ENCODE measurements around the gene CRYBB1.

The CRYBB1 gene

DNA sequence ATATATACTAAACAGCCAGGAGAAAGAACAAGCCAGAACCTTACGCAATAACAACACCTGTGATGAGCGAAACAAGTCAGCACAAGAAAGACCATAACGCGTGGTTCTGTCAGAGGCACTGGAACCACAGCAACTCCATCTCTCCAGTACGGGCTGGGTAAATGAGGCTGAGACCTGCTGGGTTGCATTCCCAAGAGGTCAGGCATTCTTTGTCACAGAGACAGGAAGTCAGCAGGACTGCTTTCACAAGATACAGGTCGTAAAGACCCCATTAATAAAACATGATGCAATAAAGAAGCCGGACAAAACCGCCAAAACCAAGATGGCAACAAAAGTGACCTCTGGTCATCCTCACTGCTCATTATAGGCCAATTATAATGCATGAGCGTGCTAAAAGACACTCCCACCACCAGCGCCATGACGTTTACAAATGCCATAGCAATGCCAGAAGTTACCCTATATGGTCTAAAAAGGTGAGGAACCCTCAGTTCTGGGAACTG is 49.6 kb downstream of the CRYBB1 start:
- no peak overlapping the region for H3K27ac ChIP-seq (ENCODE audit: insufficient read depth, low read length, poor library complexity, severe bottlenecking)
- no peak for DNase-seq
- H3K4me1 ChIP-seq (ENCODE audit: control insufficient read depth, insufficient read depth, low read length, poor library complexity, severe bottlenecking), result no peaks in the 10 kb centered on the region
- no peak overlapping the region for H3K4me3 ChIP-seq (ENCODE audit: insufficient read depth, low read depth, low read length, poor library complexity, severe bottlenecking)
- no peaks in the 10 kb centered on the region for H3K9me3 ChIP-seq (ENCODE audit: control insufficient read depth, low read length)
- H3K27me3 ChIP-seq (replicated peaks; ENCODE audit: control insufficient read depth, insufficient read depth, low read length, poor library complexity, severe bottlenecking), result no peaks in the 10 kb centered on the region
- peaks cover 3% of the 10 kb centered on the region for H3K36me3 ChIP-seq (ENCODE audit: control insufficient read depth, insufficient read depth, low read length)

DNA sequence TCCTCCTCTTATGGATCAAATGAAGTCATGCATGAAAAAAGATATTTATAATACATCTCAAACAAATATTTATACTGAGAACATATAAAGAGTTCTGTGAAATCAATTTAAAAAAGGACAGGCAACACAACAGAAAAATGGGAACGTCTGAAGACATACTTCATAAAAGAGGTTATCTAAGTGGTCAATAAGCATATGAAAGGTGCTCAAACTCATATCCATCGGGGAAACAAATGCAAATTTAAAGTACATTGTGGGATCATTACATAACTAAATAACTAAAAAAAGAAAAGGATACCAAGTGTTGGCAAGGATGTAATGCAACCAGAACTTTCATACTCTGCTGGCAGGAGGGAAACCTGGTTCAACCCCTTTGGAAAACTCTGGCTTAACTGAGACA is 50.2 kb downstream of the CRYBB1 start:
- no peaks in the 10 kb centered on the region for H3K27me3 ChIP-seq (replicated peaks; ENCODE audit: control insufficient read depth, insufficient read depth, low read length, poor library complexity, severe bottlenecking)
- no peak for DNase-seq
- no peak overlapping the region for H3K4me3 ChIP-seq (ENCODE audit: insufficient read depth, low read depth, low read length, poor library complexity, severe bottlenecking)
- H3K4me1 ChIP-seq (ENCODE audit: control insufficient read depth, insufficient read depth, low read length, poor library complexity, severe bottlenecking), result no peaks in the 10 kb centered on the region
- no peak overlapping the region for H3K27ac ChIP-seq (ENCODE audit: insufficient read depth, low read length, poor library complexity, severe bottlenecking)
- H3K36me3 ChIP-seq (ENCODE audit: control insufficient read depth, insufficient read depth, low read length), result peaks cover 3% of the 10 kb centered on the region
- H3K9me3 ChIP-seq (ENCODE audit: control insufficient read depth, low read length), result no peaks in the 10 kb centered on the region

DNA sequence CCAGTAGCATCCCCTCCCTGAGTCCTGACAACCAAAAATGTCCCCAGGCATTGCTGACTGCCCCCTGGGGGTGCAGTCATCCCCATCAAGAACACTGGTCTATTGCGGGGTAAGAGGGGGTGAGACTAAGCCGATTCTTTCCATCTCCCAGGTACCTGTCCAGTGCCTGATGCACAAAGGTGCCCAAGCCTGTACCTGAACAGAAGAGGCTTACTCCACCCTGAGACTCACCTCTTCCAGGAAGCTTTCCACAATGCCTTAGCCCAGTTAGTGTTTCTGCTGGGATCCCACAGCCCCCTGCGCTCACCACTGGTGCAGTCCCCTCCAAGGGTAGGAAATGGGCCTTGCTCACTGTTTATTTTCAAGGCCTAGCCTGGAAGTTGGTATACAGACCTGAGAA is 50.8 kb downstream of the CRYBB1 start:
- Histone ChIP-seq H3K27ac (ENCODE audit: insufficient read depth, low read length, poor library complexity, severe bottlenecking) (no peak overlapping the region), H3K4me1 (ENCODE audit: control insufficient read depth, insufficient read depth, low read length, poor library complexity, severe bottlenecking) (no peaks in the 10 kb centered on the region), H3K36me3 (ENCODE audit: control insufficient read depth, insufficient read depth, low read length) (peaks cover 3% of the 10 kb centered on the region), H3K4me3 (ENCODE audit: insufficient read depth, low read depth, low read length, poor library complexity, severe bottlenecking) (no peak overlapping the region), H3K9me3 (ENCODE audit: control insufficient read depth, low read length) (no peaks in the 10 kb centered on the region), H3K27me3 (replicated peaks; ENCODE audit: control insufficient read depth, insufficient read depth, low read length, poor library complexity, severe bottlenecking) (no peaks in the 10 kb centered on the region)
- DNase-seq, result no peak

DNA sequence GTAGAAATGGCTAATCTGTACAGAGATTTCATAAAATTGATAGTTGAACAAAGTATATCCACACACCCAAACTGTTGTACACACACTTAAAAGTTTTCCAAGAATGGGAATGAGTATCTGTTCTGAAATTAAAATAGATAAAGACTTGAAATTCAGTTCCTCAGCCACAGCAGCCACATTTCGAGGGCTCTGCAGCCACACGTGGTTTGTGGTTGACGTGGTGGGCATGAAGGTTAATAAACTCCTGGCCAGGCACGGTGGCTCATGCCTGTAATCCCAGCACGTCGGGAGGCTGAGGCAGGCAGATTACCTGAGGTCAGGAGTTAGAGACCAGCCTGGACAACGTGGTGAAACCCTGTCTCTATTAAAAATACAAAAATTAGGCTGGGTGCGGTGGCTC is 51.9 kb downstream of the CRYBB1 start:
- H3K4me3 ChIP-seq (ENCODE audit: insufficient read depth, low read depth, low read length, poor library complexity, severe bottlenecking), result no peak overlapping the region
- H3K27me3 ChIP-seq (replicated peaks; ENCODE audit: control insufficient read depth, insufficient read depth, low read length, poor library complexity, severe bottlenecking), result no peaks in the 10 kb centered on the region
- no peaks in the 10 kb centered on the region for H3K9me3 ChIP-seq (ENCODE audit: control insufficient read depth, low read length)
- peaks cover 3% of the 10 kb centered on the region for H3K36me3 ChIP-seq (ENCODE audit: control insufficient read depth, insufficient read depth, low read length)
- no peaks in the 10 kb centered on the region for H3K4me1 ChIP-seq (ENCODE audit: control insufficient read depth, insufficient read depth, low read length, poor library complexity, severe bottlenecking)
- H3K27ac ChIP-seq (ENCODE audit: insufficient read depth, low read length, poor library complexity, severe bottlenecking), result no peak overlapping the region
- no peak for DNase-seq

DNA sequence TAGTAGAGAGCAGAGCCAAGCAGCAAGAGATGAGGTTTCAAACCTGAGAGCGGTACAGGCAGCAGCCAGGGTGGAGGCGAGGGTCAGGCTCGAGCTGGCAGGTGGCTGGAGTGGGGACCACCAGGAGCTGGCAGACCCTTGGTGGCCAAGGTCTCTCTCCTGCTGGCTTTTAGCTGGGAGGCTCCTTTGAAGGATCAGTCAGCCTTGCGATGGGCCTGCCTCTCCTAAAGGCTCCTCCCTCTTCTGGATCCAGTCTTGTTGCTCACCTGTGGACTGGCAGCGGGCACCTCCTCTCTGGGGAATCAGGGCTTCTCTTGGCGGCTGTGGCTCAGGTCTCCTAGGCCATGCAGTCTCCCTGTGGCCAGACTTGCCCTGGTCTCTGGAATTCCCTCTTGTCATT is 52.6 kb downstream of the CRYBB1 start:
- no peak for DNase-seq
- Histone ChIP-seq H3K9me3 (ENCODE audit: control insufficient read depth, low read length) (no peaks in the 10 kb centered on the region), H3K36me3 (ENCODE audit: control insufficient read depth, insufficient read depth, low read length) (peaks cover 3% of the 10 kb centered on the region), H3K4me3 (ENCODE audit: insufficient read depth, low read depth, low read length, poor library complexity, severe bottlenecking) (no peak overlapping the region), H3K27ac (ENCODE audit: insufficient read depth, low read length, poor library complexity, severe bottlenecking) (no peak overlapping the region), H3K27me3 (replicated peaks; ENCODE audit: control insufficient read depth, insufficient read depth, low read length, poor library complexity, severe bottlenecking) (no peaks in the 10 kb centered on the region), H3K4me1 (ENCODE audit: control insufficient read depth, insufficient read depth, low read length, poor library complexity, severe bottlenecking) (no peaks in the 10 kb centered on the region)

DNA sequence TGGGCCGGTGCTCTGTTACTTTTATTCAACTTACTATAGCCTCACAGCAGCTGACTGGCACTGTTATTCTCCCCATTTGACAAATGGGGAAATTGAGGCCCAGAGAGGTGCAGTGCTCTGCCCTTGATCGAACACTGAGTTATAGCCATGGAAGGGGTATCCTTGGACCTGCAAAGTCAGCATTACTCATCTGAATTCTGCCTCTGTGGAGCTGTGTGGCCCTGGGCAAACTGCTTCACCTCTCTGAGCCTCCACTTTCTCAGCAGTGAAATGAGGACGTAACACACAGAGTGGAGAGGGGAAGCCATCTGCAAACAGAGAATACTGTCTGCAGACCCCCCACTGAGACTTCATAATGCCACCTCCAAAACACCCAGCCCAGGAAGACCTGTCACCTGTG is 53.2 kb downstream of the CRYBB1 start:
- Histone ChIP-seq H3K4me3 (ENCODE audit: insufficient read depth, low read depth, low read length, poor library complexity, severe bottlenecking) (no peak overlapping the region), H3K4me1 (ENCODE audit: control insufficient read depth, insufficient read depth, low read length, poor library complexity, severe bottlenecking) (no peaks in the 10 kb centered on the region), H3K36me3 (ENCODE audit: control insufficient read depth, insufficient read depth, low read length) (peaks cover 3% of the 10 kb centered on the region), H3K27ac (ENCODE audit: insufficient read depth, low read length, poor library complexity, severe bottlenecking) (no peak overlapping the region), H3K9me3 (ENCODE audit: control insufficient read depth, low read length) (no peaks in the 10 kb centered on the region), H3K27me3 (replicated peaks; ENCODE audit: control insufficient read depth, insufficient read depth, low read length, poor library complexity, severe bottlenecking) (no peaks in the 10 kb centered on the region)
- no peak for DNase-seq

DNA sequence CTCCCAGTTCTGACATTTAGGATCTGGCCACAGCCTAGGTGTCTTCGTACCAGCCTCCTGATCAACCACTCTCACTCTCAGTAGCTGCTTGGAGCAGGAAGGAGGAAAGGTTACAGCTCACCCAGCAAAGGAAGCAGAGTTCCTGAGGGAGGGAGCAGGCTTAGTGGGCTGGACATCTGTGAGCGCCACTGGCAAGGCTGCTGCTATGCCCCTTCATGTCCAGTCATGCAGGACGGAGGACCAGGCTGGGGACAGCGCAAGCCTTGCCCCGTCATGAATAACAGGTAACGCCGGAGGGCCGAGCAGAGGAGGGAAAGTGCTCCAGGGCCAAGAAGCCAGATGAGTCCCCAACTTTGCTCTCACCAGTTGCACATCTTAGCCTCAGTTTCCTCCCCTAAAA is 53.6 kb downstream of the CRYBB1 start:
- Histone ChIP-seq H3K27me3 (replicated peaks; ENCODE audit: control insufficient read depth, insufficient read depth, low read length, poor library complexity, severe bottlenecking) (no peaks in the 10 kb centered on the region), H3K4me3 (ENCODE audit: insufficient read depth, low read depth, low read length, poor library complexity, severe bottlenecking) (no peak overlapping the region), H3K27ac (ENCODE audit: insufficient read depth, low read length, poor library complexity, severe bottlenecking) (no peak overlapping the region), H3K4me1 (ENCODE audit: control insufficient read depth, insufficient read depth, low read length, poor library complexity, severe bottlenecking) (no peaks in the 10 kb centered on the region), H3K9me3 (ENCODE audit: control insufficient read depth, low read length) (no peaks in the 10 kb centered on the region), H3K36me3 (ENCODE audit: control insufficient read depth, insufficient read depth, low read length) (peaks cover 3% of the 10 kb centered on the region)
- DNase-seq, result no peak

DNA sequence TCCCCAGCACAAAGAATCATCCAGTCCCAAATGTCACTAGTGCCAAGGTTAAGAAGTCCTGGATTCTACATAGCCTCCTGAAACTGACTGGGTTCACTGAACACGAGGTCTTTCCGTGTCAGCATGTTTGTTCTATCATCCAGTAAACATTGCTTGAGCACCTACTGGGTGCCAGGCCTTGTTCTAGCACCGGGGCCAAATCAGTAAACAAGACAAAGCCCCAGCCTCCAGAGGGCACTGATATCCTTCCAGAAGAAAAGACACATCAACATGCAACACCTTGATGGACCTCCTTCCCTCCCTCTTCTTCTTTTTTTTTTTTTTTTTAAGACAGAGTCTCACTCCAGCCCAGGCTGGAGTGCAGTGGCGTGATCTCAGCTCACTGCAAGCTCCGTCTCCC is 54.8 kb downstream of the CRYBB1 start:
- Histone ChIP-seq H3K9me3 (ENCODE audit: control insufficient read depth, low read length) (no peaks in the 10 kb centered on the region), H3K27ac (ENCODE audit: insufficient read depth, low read length, poor library complexity, severe bottlenecking) (no peak overlapping the region), H3K36me3 (ENCODE audit: control insufficient read depth, insufficient read depth, low read length) (peaks cover 3% of the 10 kb centered on the region), H3K4me3 (ENCODE audit: insufficient read depth, low read depth, low read length, poor library complexity, severe bottlenecking) (no peak overlapping the region), H3K4me1 (ENCODE audit: control insufficient read depth, insufficient read depth, low read length, poor library complexity, severe bottlenecking) (no peaks in the 10 kb centered on the region), H3K27me3 (replicated peaks; ENCODE audit: control insufficient read depth, insufficient read depth, low read length, poor library complexity, severe bottlenecking) (no peaks in the 10 kb centered on the region)
- no peak for DNase-seq

DNA sequence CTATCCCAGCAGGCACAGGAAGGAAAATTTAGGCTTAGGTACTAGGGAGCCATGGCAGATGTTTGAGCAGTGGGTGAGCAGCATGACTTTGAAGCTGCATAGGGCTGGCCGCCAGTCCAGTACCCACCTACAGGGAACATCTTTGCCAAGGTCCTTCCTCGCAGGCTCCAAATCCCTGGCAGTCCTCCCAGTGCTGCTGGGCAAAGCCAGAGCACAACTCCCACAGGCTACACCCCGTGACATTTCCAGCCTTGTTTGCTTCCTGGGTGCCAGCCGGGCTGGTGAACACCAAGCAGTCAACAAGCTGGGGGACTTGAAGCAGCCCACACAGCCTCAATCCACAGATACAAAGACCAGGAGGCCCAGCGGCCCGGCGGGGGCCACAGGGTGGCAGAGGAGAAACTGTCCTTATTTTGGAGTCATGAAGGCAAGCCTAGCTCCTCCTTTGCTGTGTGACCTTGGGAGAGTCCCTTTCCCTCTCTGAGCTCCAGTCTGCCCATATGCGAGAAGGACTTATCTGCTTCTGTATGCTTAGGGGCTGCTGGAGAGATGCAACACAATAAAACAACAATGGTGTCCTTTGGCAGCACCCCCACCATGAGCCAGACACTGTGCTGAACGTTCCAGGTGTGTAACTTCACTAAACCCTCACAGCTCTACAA is 55.9 kb downstream of the CRYBB1 start:
- H3K4me3 ChIP-seq (ENCODE audit: insufficient read depth, low read depth, low read length, poor library complexity, severe bottlenecking), result no peak overlapping the region

DNA sequence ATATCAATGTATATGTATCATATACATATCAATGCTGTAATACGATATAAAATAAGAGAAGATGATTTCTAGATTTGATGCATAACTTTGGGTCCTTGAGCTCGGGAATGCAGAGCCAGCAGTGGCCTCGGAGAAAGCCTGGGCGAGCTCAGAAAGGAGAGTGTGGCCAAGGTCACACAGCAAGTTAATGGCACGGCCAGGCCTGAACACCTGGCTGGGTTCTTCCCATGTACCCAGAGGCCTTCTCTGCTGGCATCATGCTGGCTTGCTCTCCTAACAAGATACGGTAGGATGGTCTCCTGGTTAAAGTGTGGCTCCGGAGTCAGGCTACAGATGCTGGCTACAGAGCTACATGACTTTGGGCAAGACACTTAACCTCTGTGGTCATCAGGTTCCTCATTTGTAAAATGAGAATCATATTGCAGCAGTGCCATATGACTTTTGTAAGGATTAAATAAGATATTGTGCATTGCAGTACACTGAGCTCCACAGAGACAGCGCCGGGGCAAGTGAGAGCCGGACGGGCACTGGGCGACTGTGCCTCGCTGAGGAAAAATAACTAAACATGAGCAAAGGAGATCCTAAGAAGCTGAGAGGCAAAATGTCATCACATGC is 57.8 kb downstream of the CRYBB1 start:
- H3K4me1 ChIP-seq (ENCODE audit: control insufficient read depth, insufficient read depth, low read length, poor library complexity, severe bottlenecking), result no peaks in the 10 kb centered on the region
- no peak for DNase-seq
- H3K27ac ChIP-seq (ENCODE audit: insufficient read depth, low read length, poor library complexity, severe bottlenecking), result no peak overlapping the region
- no peak overlapping the region for H3K4me3 ChIP-seq (ENCODE audit: insufficient read depth, low read depth, low read length, poor library complexity, severe bottlenecking)
- no peaks in the 10 kb centered on the region for H3K27me3 ChIP-seq (replicated peaks; ENCODE audit: control insufficient read depth, insufficient read depth, low read length, poor library complexity, severe bottlenecking)
- peaks cover 3% of the 10 kb centered on the region for H3K36me3 ChIP-seq (ENCODE audit: control insufficient read depth, insufficient read depth, low read length)
- no peaks in the 10 kb centered on the region for H3K9me3 ChIP-seq (ENCODE audit: control insufficient read depth, low read length)

More for the DNA sequence above, 55.9 kb downstream of the CRYBB1 start:
- no peak for DNase-seq
- Histone ChIP-seq H3K36me3 (ENCODE audit: control insufficient read depth, insufficient read depth, low read length) (peaks cover 3% of the 10 kb centered on the region), H3K27ac (ENCODE audit: insufficient read depth, low read length, poor library complexity, severe bottlenecking) (no peak overlapping the region), H3K9me3 (ENCODE audit: control insufficient read depth, low read length) (no peaks in the 10 kb centered on the region), H3K4me1 (ENCODE audit: control insufficient read depth, insufficient read depth, low read length, poor library complexity, severe bottlenecking) (no peaks in the 10 kb centered on the region), H3K27me3 (replicated peaks; ENCODE audit: control insufficient read depth, insufficient read depth, low read length, poor library complexity, severe bottlenecking) (no peaks in the 10 kb centered on the region)
